Measurements from ENCODE around the gene FBXO44.

The FBXO44 gene

GRCh38 chr1:11705596-11705995 is 50.9 kb downstream of the FBXO44 start:
- no peak overlapping the region for H3K4me3 ChIP-seq (ENCODE audit: control insufficient read depth, low read depth, low read length)
- no peak for TF ChIP-seq CTCF (conservative IDR thresholded peaks at IDR 0.05; ENCODE audit: control insufficient read depth, insufficient read depth, low read depth, low read length)
- no peak for DNase-seq (ENCODE audit: low read depth)

GRCh38 chr1:11706292-11706691 is 51.6 kb downstream of the FBXO44 start:
- no peak for TF ChIP-seq CTCF (conservative IDR thresholded peaks at IDR 0.05; ENCODE audit: control insufficient read depth, insufficient read depth, low read depth, low read length)

GRCh38 chr1:11707621-11708276 is 53.1 kb downstream of the FBXO44 start:
- no peak overlapping the region for H3K4me3 ChIP-seq (ENCODE audit: control insufficient read depth, low read depth, low read length)
- TF ChIP-seq CTCF (conservative IDR thresholded peaks at IDR 0.05; ENCODE audit: control insufficient read depth, insufficient read depth, low read depth, low read length), result no peak
- DNase-seq (ENCODE audit: low read depth), result no peak

More at GRCh38 chr1:11706292-11706691, 51.6 kb downstream of the FBXO44 start:
- no peak for DNase-seq (ENCODE audit: low read depth)
- H3K4me3 ChIP-seq (ENCODE audit: control insufficient read depth, low read depth, low read length), result no peak overlapping the region

GRCh38 chr1:11708554-11709350 is 54.1 kb downstream of the FBXO44 start:
- no peak overlapping the region for H3K4me3 ChIP-seq (ENCODE audit: control insufficient read depth, low read depth, low read length)
- no peak for TF ChIP-seq CTCF (conservative IDR thresholded peaks at IDR 0.05; ENCODE audit: control insufficient read depth, insufficient read depth, low read depth, low read length)
- no peak for DNase-seq (ENCODE audit: low read depth)

- no peak for TF ChIP-seq CTCF (conservative IDR thresholded peaks at IDR 0.05; ENCODE audit: control insufficient read depth, insufficient read depth, low read depth, low read length)
- no peak overlapping the region for H3K4me3 ChIP-seq (ENCODE audit: control insufficient read depth, low read depth, low read length)
- no peak for DNase-seq (ENCODE audit: low read depth)
These were observed 56.8 kb downstream of the FBXO44 start for GRCh38 chr1:11711490-11711889.

- no peak for TF ChIP-seq CTCF (conservative IDR thresholded peaks at IDR 0.05; ENCODE audit: control insufficient read depth, insufficient read depth, low read depth, low read length)
- DNase-seq (ENCODE audit: low read depth), result no peak
- H3K4me3 ChIP-seq (ENCODE audit: control insufficient read depth, low read depth, low read length), result no peak overlapping the region
These were observed 57.6 kb downstream of the FBXO44 start for GRCh38 chr1:11712285-11712684.
